ENCODE data around the gene SCD5. TPM values are rescaled to one million over a fixed set of nuclear protein-coding genes. Genes with fewer than 3 reads are reported as not detected.

The SCD5 gene
- total RNA-seq, 1 donor: 18.0 TPM

DNA sequence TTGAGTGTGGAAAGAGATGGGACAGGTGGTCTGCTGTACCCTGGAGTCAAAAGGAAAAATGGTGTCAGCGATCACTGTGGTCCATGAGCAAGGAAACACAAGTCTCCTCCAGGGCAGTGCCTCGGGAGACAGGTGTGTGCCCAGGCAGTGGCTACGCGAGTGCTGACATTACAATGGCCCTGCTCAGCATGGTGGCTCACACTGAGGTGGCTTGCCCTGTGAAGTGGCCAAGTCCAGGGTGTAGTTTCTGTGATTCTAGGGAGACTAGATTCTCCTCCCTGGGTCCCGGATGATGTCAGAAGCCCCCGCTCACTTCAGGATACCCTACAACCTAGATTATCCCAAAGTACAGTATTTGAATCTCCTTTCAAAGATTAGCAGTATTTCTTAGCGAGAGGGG is 192.0 kb downstream of the SCD5 start:
- no peak for DNase-seq (ENCODE audit: low read depth)
- no peak for TF ChIP-seq CTCF (IDR thresholded peaks at IDR 0.05; ENCODE audit: insufficient read depth, low read length)

GRCh38 chr4:82604522-82604921 is 194.1 kb downstream of the SCD5 start:
- TF ChIP-seq CTCF (IDR thresholded peaks at IDR 0.05; ENCODE audit: insufficient read depth, low read length): no peak
- H3K4me3 ChIP-seq (ENCODE audit: low read depth, low read length): no peak overlapping the region
- no peak for DNase-seq (ENCODE audit: low read depth)

More for the DNA sequence above, 192.0 kb downstream of the SCD5 start:
- H3K4me3 ChIP-seq (ENCODE audit: low read depth, low read length): no peak overlapping the region

GRCh38 chr4:82601242-82602015 is 197.2 kb downstream of the SCD5 start:
- no peak overlapping the region for H3K4me3 ChIP-seq (ENCODE audit: low read depth, low read length)
- DNase-seq (ENCODE audit: low read depth): no peak
- no peak for TF ChIP-seq CTCF (IDR thresholded peaks at IDR 0.05; ENCODE audit: insufficient read depth, low read length)

GRCh38 chr4:82599336-82599735 is 199.3 kb downstream of the SCD5 start:
- DNase-seq (ENCODE audit: low read depth): no peak
- no peak overlapping the region for H3K4me3 ChIP-seq (ENCODE audit: low read depth, low read length)
- TF ChIP-seq CTCF (IDR thresholded peaks at IDR 0.05; ENCODE audit: insufficient read depth, low read length): no peak

GRCh38 chr4:82594456-82594855 is 204.1 kb downstream of the SCD5 start:
- no peak for DNase-seq (ENCODE audit: low read depth)
- TF ChIP-seq CTCF (IDR thresholded peaks at IDR 0.05; ENCODE audit: insufficient read depth, low read length): no peak
- no peak overlapping the region for H3K4me3 ChIP-seq (ENCODE audit: low read depth, low read length)

- no peak for DNase-seq (ENCODE audit: low read depth)
These were observed 205.2 kb downstream of the SCD5 start for GRCh38 chr4:82593411-82593810.

More at GRCh38 chr4:82593411-82593810, 205.2 kb downstream of the SCD5 start:
- no peak overlapping the region for H3K4me3 ChIP-seq (ENCODE audit: low read depth, low read length)
- no peak for TF ChIP-seq CTCF (IDR thresholded peaks at IDR 0.05; ENCODE audit: insufficient read depth, low read length)
